ENCODE data around the gene GPC1.

GPC1 gene

DNA sequence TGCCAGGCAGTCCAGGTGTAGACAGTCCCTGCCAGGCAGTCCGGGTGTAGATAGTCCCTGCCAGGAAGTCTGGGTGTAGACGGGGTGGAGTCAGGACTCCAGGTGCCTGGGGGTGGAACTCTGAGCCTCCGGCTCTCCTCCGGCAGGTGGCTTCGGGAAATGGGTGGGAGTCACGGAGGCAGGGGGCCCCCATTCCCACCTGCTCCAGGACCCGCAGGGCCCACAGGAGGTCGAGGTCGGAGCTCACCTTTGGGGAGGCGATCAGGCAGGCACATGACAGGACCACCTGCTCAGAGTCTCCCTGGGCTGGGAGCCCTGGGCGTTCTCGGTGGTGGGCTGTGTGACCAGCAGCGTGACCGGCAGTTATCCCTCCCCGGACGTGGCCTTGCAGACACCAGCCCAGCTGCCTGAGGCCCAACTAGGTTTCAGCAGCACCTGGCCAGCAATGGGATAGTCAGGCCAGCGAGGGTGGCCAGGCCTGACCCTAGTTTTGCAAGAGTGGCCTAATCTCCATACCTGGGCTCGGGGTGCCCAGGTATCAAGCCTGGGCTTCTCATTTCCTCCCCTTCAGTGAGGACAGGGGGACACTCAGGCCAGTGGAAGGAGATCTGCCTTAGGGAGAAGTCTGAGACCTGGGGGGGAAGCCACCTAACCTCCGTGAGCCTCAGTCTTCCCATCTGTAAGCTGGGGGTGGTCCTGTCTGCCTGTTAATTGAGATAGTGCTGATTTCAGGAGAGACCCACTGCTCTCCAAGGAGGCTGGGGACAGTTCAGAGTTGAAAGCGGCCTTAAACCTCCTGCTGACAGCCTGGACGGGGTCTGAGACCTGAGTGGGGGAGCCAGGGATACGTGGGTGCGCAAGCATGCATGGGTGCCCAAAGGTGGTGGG, 13.2 kb downstream of the GPC1 start (continued):
- TF ChIP-seq TSHZ2 (CRISPR knock-in tag; IDR thresholded peaks at IDR 0.05), result no peak

DNA sequence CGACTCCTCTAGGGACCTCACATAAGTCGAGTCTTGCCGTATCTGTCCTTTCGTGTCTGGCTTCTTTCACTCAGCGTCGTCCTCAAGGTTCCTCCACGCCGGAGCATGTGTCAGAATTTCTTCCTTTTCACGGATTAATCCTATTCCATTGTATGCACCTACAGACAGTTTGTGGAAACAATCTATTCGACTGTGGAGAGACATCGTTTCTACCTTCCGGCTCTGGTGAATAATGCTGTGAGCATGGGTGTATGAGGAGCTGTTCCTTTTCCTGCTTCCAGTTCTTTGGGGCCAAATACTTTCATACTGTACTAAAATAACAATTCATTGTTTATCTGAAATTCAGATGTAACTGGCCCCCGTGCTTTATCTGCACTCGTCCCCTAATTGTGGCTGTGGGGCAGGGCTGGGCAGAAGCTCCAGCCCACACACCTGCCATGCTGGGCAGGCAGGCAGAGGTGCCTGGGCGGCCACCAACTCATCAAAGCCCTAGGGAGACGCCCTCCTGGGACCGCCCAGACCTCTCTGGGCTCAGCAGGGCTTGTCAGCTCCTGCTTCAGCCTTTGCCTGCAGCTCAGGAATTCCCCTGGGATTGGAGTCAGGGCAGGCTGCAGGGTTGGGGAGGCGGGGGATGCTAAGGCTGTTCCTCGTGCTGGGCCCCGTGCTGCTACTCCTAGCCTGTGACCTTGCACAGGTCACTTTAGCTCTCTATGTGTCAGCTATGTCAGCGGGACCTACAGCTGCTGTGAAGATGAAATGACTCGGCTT, 14.5 kb downstream of the GPC1 start:
- TF ChIP-seq ZNF565 (CRISPR knock-in tag; conservative IDR thresholded peaks at IDR 0.05; ENCODE audit: low read depth), result no peak
- TF ChIP-seq, protein P1, sequence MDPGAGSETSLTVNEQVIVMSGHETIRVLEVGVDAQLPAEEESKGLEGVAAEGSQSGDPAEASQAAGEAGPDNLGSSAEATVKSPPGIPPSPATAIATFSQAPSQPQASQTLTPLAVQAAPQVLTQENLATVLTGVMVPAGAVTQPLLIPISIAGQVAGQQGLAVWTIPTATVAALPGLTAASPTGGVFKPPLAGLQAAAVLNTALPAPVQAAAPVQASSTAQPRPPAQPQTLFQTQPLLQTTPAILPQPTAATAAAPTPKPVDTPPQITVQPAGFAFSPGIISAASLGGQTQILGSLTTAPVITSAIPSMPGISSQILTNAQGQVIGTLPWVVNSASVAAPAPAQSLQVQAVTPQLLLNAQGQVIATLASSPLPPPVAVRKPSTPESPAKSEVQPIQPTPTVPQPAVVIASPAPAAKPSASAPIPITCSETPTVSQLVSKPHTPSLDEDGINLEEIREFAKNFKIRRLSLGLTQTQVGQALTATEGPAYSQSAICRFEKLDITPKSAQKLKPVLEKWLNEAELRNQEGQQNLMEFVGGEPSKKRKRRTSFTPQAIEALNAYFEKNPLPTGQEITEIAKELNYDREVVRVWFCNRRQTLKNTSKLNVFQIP (CRISPR knock-in tag; IDR thresholded peaks at IDR 0.05; ENCODE audit: borderline replicate concordance, low read depth), result no peak
- no peak for TF ChIP-seq ARNTL (CRISPR knock-in tag; IDR thresholded peaks at IDR 0.05; ENCODE audit: borderline replicate concordance, low read depth)
- TF ChIP-seq ZNF70 (CRISPR knock-in tag; IDR thresholded peaks at IDR 0.05), result no peak
- no peak for TF ChIP-seq RARB (CRISPR knock-in tag; IDR thresholded peaks at IDR 0.05)
- TF ChIP-seq GLIS3 (CRISPR knock-in tag; IDR thresholded peaks at IDR 0.05), result no peak
- no peak for TF ChIP-seq SNAI2 (CRISPR knock-in tag; IDR thresholded peaks at IDR 0.05)
- no peak for TF ChIP-seq TOX (CRISPR knock-in tag; IDR thresholded peaks at IDR 0.05; ENCODE audit: borderline replicate concordance)
- TF ChIP-seq ISL1 (CRISPR knock-in tag; IDR thresholded peaks at IDR 0.05), result no peak
- no peak for TF ChIP-seq BACH2 (CRISPR knock-in tag; IDR thresholded peaks at IDR 0.05; ENCODE audit: borderline replicate concordance)
- no peak for TF ChIP-seq OSR1 (CRISPR knock-in tag; IDR thresholded peaks at IDR 0.05)
- TF ChIP-seq ZC3H10 (CRISPR knock-in tag; IDR thresholded peaks at IDR 0.05), result no peak
- no peak for ATAC-seq

DNA sequence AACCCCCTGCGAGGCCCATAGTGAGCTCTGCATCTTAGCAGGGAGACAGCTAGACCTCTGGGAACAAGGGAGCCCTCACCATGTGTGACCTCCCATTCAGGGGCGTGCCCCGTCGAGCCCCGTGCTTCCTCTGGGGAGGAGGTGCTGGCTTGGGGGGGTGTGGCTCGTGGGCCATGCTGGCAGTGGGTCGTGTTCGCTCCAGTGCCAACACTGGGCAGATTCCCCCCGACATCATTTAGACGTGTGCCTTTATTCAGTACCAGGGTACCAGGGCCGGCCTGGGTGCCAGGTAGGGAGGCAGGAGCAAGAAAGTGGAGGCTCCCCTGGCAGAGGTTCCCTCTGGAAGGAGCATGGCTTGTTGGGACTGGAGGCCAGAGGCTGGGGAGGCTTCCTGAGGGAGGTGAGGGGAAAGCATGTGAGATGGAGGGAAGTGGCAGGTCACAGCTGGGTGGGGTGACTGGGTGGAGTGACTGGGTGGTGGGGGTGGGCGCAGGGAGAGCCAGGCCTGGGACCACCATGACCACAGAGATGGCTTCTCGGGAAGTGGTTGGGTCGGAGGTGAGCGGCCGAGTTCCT, 15.2 kb downstream of the GPC1 start:
- ATAC-seq, result no peak
- TF ChIP-seq SNAI2 (CRISPR knock-in tag; IDR thresholded peaks at IDR 0.05) (no peak), ESRRG (CRISPR knock-in tag; IDR thresholded peaks at IDR 0.05) (no peak), OSR1 (CRISPR knock-in tag; IDR thresholded peaks at IDR 0.05) (no peak), TCF4 (CRISPR knock-in tag; IDR thresholded peaks at IDR 0.05; ENCODE audit: borderline replicate concordance) (no peak), PPARA (CRISPR knock-in tag; IDR thresholded peaks at IDR 0.05; ENCODE audit: borderline replicate concordance) (no peak), BACH2 (CRISPR knock-in tag; IDR thresholded peaks at IDR 0.05; ENCODE audit: borderline replicate concordance) (no peak), RARB (CRISPR knock-in tag; IDR thresholded peaks at IDR 0.05) (no peak), TOX (CRISPR knock-in tag; IDR thresholded peaks at IDR 0.05; ENCODE audit: borderline replicate concordance) (no peak), PATZ1 (CRISPR knock-in tag; IDR thresholded peaks at IDR 0.05; ENCODE audit: borderline replicate concordance) (no peak)
- TF ChIP-seq, protein P1 (CRISPR knock-in tag; IDR thresholded peaks at IDR 0.05; ENCODE audit: borderline replicate concordance, low read depth), result no peak
